ENCODE measurements around the gene STXBP5.

The STXBP5 gene

DNA sequence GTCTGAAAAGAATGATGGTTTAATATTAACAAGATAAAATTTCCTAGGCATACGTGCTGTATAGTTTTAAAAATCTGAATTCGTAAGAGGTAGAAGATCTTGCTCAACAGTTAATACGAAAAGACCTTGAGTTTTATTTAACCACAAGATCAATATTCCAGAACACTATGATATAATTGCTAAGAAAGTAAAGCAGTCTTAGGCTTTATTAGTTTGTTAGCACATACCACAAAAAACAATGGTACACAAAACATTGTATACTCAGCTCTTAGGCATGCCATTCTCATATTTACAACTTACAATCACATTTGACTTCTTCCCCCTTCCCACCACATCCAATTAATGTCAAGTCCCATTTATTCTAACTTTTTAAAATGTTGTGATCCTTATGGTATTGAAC lies 24.4 kb upstream of the STXBP5 start:
- DNase-seq = no peak

DNA sequence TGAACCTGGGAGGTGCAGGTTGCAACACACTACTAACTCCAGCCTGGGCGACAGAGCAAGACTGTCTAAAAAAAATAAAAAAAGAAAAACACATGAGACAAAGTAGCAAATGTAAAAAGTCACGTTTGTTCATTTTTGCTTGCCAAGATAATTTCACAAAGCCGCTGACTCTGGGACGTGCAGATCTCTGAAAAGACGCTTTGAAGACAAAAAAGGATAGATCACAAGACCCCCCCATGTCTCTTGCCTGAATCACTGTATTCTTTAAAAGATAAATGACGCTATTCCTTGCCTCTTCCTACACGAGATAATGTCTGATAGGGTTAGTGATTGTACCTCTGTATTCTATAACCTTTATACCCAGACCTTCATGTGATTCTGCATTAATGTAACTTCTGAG lies 23.3 kb upstream of the STXBP5 start:
- no peak for DNase-seq

DNA sequence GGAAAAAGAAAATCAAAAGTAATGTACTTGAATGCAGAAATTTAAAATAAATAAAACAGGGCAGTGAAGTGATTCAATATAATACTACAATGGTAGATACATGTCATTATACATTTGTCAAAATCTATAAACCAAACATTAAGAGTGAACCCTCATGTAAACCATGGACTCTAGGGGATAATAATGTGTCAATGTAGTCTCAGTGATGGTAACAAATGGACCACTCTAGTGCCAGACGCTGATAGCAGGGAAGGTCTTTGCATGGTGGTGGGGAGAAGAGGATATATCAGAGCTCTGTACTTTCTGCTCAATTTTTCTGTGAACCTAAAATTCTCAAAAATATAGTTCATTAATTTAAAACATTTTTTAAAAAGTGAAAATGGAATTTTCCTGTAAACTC lies 19.8 kb upstream of the STXBP5 start:
- DNase-seq = no peak

DNA sequence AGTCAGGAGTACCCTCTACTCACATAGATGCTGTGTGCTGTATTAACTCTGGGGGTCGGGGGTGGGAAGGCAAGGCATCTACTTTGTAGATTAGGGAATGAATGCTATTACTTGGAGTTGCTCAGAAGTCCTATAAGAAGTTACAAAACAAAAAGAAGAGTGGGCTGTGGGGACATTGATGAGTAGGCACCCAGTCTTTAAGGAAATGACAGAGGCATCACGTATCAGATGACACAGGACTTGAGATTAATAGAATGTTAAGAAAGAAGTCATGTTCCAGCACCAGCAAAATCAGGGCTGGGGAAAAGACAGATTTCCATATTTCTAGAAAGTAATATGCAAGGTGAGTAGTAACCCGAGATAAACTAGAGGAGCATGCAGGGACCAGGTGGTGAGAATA lies 19.0 kb upstream of the STXBP5 start:
- no peak for DNase-seq

DNA sequence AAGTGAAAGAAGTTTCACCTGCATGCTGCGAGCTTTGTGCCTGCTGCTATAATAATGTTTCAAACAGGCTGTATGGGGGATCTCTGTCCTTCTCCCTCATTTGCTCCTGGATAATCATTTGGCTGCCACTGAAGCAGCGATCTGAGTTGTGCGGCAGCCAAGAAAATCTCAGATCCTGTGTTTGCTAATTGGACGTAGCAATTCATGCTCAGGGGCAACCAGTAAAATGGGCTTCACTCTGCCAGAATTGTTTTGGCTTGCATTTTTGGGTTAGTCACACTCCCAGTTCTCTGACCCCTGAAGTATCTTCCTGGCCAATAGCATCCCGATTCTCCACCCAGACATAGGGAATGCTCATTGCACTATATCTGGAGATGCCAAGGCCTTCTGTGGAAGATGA lies 13.7 kb upstream of the STXBP5 start:
- DNase-seq = no peak

DNA sequence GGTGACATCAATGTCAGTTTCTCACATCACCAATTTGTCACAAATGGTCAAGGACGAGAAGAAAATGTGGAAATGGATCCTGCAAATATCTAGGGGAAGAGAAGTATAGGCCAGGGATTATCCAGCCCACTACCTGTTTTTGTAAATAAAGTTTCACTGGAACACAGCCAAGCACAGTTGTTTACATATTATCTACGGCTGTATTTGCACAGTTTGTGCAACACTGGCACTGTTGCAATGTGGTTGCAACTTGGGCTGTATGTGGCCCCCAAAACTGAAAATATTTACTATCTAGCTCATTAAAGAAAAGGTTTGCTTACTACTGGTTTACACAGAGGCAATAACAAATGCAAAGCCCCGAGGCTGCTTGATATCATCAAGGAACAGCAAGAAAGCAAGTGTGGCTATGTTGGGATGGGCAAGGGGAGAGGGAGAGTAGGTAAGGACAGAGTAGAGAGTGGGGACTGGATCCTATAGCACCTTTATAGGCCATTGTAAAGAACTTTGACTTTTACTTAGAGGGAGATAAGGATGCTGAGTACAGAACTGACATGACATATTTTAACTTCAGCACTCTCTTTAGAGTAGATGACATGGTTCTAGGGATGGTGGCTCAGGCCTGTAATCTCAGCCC lies 11.8 kb upstream of the STXBP5 start:
- DNase-seq = no peak

DNA sequence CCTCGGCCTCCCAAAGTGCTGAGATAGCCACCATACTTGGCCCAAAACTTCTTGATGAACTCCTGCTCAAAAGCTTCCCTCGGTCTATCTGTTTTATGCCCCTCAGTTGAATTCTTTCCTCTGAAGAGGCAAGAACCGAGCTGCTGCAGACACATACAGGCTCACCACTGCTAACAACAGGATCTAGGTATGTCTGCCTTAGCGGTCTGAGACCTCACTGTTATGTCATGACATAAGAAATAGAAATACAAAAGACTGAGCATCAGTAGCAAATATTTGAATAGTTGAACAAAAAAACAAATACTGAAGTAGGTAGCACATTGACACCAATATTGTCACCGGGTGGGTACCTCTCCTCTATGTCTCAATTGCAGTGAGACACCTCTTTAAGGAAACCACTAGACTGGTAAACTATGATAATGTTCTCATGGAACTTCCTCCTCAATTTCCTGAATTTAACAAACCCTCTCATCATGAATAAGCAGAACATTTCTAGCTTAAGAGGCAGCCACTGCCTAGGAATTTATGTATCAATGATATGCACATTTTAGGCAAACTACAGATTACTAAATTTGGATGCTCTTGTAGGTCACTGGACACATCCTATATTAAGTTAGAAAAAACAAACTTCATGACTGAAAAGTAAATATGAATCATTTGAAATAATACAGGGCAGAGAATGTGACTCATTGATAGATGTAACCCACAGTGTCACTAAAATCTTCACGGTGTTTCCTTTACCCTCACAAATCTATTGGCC lies 9.4 kb upstream of the STXBP5 start:
- DNase-seq = no peak

DNA sequence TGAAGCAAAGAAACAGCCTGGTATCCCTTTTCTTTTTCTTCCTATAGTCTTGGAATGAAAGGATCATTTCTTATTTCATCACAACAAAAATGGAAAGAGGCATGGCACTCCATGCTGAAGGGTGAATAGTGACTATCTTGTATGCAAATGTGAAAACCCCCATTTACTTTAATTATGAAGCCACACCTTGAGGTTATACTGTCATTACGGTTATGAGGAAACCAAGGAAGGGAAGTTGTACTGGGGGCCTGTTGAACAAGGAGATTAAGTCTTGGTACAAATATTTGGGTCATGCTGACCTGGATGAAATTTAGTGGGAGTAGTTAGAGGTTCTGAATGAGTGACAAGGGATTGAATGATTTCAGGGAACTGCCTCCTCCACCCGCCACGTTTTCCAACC lies 8.7 kb upstream of the STXBP5 start:
- no peak for DNase-seq

DNA sequence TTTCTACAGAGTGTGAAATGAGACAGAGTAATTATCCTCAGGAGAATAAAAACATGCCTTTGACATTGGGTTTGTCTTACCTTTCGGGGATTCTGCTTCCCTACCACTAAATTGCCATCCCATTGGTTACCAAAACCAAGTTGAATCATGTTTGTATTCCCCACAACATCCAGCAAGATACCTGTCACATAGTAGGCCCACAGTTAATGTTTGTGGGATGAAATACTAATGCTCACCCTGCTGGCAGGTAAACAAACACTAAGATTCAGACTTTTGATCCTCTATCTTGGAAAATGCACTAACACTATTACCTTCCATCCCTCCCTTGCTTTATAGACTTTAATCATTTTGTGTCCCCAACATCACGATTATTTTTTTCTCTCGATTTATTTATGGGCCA lies 8.2 kb upstream of the STXBP5 start:
- DNase-seq = no peak

DNA sequence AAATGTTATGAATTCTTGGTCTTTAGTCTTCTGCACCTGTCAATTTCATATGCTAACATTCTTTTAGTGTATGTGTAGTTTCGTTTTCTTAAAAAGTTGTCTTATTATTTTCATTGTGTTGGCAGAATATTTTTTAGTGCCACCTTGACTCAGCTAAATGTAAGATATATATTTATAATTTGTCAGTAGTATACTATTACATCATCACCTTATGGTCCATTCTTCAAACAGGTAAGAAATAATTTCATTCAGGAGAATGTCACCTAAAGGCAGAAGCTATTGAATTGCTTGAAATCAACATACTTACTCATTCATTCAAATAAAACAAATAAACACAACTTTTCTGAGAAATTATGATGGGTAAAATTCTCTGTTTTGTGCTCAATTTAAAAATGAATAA lies 3.5 kb upstream of the STXBP5 start:
- DNase-seq = no peak

DNA sequence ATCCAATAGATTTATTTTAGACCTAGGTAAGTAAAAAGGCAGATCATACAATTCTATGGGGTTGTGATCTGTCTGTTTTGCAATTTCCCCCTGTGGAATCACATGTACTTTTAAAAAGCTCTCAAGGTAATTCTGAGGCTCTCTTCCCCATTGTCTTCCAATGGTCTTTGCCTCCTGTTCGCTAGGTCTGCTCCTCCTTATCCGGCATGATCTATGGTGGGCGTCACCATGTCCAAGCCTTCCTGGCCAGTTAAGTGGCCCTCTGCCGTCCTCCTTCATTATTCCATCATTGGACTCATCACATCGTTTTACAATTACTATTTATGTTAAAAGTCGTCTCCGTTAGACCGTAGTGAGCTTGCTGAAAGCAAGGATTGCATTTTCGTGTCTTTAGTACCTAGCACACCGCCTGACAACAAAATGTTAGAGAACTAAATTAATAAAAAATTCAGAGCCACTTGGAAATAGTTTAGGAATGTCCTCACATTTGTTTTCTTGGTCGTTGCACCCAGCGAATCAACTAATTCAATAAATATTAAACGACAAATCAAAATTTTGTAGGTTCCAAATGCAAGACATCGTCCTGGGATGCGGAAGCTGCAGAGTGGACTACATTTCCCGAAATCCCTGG lies 2.2 kb upstream of the STXBP5 start:
- no peak for DNase-seq

DNA sequence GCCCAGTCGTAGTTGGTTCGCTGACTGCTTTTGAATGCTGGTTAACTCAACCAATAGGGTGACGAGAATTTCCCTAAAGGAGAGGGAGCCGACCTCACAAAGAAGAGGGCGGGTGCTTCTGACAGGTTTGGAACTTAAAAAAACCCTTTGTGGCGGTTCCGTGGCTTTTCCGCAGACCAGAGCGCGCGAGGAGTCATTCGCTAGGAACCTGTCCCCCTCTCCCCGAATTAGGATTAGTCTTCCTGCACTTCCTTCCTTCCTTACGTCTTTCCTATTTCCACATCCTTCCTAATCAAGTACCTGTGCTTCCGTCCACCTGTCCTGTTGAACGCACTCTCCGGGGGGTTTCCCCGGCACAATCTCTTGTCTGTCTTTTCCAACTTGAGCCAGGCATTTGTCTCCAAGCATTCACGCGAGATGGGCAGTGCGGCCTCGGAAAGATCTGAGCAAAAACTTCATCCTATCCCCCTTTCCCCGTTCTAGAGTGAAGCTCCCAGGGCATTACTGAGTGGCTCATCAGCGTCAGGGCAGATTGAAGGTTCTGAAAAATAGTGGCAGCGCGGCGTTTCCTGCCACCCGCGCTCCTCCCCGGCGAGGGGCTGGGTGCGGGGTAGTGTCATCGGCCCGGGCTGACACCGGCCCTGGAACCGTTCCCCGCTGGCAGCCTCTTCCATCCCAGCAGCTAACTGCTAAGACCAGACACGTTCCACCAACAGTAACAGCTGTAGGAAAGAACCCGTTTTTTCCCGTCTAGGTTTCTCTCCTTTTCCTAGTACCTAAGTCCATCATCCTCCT lies 1.5 kb upstream of the STXBP5 start:
- peak; percentile 76 for DNase-seq

DNA sequence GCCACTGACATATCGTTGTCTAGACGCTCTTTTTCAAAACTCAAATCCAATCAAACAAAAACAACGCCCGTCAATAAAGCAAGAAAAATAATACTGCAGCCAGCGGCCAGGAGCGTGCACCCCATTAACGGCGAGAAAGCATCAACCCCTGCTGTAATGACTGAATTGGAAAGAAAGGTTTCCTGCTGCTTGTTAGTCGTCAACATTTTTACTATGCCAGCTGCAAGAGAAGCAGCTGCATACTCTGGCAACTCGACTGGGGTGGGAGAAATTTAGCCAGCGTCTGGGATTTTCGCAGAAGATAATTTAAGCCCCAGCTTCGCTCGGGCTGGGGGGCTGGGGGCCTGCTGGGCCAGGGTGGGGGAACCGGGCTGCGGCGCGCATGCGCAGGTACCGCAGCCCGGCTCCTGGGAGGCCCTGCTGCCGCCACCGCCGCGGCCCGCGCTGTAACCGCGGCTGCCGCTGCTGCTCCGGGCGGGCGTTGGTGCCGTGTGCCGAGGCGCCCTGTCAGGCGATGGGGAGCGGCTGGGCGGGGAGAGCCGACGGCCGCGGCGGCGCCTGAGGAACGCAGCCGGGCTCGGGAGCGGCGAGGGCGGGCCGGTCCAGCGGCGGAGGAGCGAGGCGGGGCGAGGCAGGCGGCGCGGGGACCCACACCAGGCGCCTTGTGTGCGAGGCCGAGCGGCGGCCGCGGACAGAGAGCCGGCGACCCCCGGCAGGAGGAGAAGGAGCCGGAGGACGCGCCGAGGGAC lies 732 bp upstream of the STXBP5 start:
- DNase-seq = peak; percentile 67

DNA sequence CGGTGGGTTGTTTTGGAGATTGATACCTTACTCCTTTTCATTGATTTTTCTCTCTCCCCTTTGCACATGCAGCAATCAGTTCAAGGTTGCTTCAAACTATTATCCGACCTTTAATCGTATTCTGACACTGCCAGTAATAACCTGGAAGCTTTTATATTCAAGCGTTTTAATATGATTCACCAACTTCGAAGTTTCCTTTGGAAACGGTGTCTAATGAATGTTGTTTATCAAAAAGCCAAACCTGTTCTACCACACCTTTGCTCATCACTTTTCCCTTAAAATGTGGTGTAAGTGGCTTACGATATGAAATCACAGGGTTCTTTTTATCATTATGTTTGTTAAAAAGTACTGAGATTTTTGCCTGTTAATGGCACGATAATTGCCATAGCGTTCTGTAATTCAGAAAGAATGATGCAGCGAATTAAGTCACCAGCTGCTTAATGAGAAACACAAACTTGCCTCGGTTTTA lies 660 bp downstream of the STXBP5 start:
- DNase-seq = no peak

DNA sequence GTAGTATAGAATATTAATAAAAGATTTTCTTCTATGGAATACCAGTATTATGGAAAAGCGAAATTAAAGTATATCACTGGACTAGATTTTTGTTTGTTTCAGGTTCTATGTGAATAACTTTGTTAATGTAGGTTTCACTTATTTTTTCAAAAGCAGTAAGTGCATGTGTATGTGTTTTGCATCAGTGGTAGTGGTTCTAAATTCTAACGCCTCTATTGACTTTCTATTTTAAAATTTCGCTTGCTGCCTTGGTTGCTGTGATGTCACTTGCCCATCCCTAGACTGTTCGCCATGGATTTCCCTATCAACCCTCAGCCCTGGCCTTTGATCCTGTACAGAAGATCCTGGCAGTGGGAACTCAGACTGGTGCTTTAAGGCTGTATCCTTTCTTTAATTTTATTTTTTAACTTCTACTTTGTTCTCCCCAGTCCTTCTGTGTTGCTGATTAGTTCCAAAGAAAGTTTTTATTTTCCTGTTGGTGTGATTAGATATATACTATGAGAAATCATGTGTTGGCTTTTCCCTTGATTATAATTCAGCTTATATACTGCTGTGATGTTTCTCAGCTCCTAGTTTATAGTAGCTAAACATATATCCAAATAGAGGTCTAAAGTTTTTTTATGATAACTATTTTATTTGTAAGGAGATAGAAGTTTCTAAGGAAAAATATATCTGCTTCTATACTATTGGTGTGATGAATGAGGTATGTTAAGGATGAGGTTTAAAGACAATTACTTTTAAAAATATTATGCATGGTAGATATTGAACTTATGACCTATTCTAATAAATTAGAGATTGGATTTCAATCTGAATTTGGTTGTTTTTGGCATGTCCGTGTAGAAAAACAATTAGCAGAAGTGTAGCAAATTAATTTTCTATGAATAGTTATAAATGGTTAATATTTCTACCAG lies 1.7 kb downstream of the STXBP5 start:
- no peak for DNase-seq

DNA sequence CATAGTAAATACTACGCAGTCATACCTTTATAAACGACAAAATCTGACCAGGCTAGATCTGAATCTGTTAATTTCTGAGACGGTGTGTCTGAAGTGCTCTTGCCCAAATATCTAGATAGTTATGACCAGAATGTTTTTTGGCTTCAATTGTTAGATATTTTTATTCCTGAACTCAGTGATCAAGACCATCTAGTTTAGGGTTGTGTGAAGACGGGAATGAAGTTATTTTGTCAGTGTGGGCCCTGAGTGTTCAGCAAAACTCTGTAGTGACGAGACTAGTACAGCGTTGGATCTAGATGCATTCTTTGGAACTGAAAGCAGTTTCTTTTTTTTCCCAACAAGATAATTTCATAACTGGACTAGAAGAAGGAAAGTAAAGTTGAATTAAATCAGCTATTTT lies 3.1 kb downstream of the STXBP5 start:
- no peak for DNase-seq

DNA sequence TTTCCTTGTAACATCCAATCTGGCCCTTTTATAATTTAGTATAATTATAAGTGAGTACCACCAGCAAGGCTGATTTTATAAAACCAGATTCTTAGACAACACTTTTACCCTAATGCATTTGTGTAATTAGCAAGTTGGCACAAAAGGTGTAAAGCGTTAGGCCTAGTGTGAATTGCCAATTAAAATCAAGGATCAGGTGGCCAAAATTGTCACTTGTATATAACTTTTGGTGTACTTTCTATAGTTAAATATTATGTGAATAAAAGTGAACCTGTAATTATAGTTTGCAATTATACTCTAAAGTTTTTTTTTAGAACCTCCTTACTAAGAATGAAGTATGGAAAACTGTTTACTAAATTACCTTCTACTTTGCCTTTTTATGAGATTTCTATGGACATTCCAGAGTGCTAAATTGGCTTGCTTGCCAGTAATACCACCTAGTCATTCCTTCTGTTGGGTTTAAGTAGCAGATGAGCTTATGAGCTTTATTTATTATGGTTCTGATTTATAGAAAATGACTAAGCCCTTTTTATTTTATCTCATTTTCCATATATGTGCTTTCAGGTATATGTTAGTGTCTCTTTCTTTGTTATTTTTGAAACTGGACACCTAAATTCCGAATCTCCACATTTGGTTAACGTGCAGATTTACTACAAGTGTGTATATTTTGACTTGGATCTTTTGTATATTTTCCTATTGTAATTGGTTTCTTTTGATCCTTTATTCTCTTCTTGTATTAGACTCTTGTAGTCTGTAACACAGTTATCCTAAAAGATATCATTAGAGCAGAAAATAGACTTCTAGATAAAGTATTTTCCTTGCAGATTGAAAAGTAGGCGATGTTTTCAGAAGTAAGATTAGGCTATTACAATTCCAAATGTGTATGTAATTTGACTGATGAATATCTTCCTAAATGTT lies 3.9 kb downstream of the STXBP5 start:
- no peak for DNase-seq

DNA sequence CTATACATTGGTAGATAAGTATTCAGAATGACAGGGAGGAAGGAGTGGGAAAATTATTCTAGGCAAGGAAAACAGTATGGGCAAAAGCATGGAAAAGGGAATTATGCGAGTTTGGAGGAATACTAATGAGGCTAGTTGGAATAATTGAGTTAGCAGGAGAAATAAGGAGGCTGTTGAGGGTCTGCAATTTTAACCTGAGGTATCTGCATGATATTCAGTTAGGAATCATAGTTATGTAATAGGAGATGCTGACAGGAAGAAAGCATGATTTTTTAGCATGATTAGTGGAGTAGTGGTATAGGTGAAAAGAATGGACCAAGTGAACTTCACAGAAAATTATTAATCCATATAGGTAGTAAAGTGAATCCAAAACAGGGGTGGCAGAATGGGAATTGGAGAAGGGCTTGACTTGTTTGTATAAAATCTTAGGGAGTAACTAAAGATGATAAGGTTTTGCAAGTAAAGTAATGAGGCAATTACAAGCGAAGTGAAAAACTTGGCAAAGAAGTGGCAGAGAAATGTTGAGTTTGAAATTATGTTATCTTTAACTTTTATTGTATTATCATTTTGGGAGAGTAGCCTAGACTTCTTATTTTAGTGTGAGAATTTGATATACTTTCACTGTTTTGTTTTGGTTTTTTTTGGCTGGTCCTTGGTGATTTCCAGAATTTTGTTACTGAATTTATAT lies 5.7 kb downstream of the STXBP5 start:
- no peak for DNase-seq

DNA sequence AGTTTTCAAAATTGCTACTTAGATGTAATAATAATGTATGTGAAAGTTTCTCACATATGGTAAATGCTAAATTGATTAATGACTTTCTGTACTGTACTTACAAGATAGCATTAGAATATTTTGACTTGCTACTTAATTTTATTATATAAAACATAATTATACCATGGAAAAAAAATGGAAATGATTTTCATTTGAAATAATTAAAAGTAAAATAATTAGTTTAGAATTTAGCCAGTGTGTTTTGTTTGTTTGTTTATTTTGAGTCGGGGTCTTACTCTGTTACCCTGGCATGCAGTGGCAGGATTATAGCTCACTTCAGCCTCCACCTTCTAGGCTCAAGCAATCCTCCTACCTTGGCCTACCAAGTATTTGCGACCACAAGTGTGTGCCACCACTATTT lies 7.1 kb downstream of the STXBP5 start:
- DNase-seq = no peak

DNA sequence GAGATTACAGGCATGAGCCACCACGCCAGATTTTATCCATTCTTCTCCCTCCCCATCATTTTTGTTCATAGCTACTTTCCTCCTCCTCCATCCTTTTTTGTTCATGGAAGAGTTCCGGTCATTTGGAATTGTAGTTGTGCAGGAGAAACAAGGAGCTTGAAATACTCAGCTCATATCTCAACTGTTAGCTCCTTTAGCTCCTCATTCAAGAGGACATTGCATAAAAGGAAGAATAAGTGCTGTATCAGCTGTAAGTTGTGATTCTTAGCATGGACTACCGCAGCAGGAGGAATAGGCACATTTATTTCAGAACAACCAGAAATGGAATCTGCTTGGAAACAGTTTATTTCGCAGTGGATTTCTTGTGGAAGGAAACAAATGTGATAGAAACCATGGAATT lies 7.6 kb downstream of the STXBP5 start:
- no peak for DNase-seq

All from activated CD4-positive, alpha-beta T cell treated with anti-CD3 and anti-CD28 coated beads, Interleukin-2, amount 50 U/mL, for 1 hour (primary cell).